ENCODE results near the gene ABCC11.

DNA sequence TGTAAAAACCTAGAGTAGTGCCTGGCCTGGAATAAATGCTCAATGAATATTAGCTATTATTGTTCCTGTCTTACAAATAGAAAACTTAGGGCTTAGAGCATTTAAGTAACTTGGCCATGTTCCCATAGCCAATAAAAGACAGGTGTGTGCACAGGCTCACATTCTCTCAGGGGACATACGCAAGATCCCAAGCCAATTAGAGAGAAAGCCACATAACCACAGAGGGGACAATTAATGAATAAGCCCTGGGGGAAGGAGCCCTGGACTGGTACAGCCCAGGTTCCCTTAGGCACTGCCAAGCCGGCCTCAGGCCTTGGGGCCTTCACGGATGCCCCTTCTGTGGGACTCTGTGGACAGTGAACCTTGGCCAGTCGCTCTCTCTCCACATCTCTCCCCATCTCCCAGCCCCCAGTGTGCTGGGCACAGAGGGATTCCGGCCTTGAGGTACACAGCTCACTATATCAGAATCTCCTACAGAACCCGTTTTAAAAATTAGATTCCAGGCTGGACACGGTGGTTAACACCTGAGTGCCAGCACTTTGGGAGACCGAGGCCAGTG lies 64.3 kb downstream of the ABCC11 start:
- no peak for TF ChIP-seq REST (IDR thresholded peaks at IDR 0.05; ENCODE audit: insufficient read depth in 1 of 2, low read depth in 2 of 2, low read length in 2 of 2)
- TF ChIP-seq TAF1 (IDR thresholded peaks at IDR 0.05; ENCODE audit: borderline replicate concordance, insufficient read depth, low read length): no peak
- TF ChIP-seq POLR2AphosphoS5 (IDR thresholded peaks at IDR 0.05; ENCODE audit: low read depth, low read length): no peak
- no peak for TF ChIP-seq FOXP2 (optimal IDR thresholded peaks at IDR 0.05; ENCODE audit: borderline replicate concordance, extremely low read depth, extremely low read length, insufficient read depth)
- TF ChIP-seq SIN3A (IDR thresholded peaks at IDR 0.05; ENCODE audit: borderline replicate concordance, insufficient read depth, low read length): no peak

Measured in PFSK-1 (cell line).